HG02798 (cell line): ENCODE data around the gene FNDC10.
A peak's percentile ranks its signal among the peaks of the same experiment; 100 is the strongest.

ENCODE experiments used
- ATAC-seq: cut with Tn5 transposase; IDR thresholded peaks from one replicate; pipeline ENCODE4 v1.9.1; 2021; ENCODE audit warnings: mild to moderate bottlenecking; ENCODE audit not compliant: unreplicated experiment, poor library complexity

FNDC10 gene

DNA sequence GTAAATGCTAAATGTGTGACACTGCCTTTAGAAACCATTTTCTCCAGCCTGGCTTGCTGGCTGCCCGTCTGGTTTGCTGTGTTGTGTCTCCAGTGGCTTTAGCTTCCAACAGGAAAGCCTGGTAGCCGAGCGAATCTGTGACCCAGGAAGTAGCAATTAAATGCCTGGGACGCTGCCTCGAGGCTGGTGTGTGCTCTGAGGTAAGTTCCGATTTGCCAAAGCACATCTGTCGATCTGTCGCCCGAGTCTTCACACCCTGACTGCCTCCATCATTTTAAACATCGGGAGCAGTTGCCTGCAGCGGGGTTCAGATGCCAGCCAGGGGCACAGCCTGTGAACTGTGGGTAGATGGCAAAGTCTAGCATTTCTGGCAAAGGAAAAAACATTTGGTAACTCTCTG lies 17.6 kb upstream of the FNDC10 start:
- ATAC-seq, result no peak

DNA sequence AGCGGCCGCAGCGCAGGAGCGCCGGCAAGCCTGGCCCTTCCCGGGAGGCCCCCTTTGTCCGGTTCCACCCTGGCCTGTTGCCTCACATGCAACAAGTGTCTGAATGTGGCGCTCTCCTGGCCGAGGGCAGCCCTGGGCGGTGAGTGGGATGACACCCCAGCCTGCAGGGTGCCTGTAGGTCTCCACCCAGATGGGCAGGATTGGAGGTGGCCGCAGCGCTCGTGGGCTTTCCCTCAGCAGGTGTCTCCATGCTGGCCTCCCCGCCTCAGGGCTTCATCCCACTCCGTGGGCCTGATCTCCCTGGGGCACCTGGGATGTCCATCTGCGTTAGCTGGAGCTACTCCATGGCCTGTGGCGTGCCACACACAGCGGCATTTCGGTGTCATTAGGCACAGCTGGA lies 16.9 kb upstream of the FNDC10 start:
- no peak for ATAC-seq

DNA sequence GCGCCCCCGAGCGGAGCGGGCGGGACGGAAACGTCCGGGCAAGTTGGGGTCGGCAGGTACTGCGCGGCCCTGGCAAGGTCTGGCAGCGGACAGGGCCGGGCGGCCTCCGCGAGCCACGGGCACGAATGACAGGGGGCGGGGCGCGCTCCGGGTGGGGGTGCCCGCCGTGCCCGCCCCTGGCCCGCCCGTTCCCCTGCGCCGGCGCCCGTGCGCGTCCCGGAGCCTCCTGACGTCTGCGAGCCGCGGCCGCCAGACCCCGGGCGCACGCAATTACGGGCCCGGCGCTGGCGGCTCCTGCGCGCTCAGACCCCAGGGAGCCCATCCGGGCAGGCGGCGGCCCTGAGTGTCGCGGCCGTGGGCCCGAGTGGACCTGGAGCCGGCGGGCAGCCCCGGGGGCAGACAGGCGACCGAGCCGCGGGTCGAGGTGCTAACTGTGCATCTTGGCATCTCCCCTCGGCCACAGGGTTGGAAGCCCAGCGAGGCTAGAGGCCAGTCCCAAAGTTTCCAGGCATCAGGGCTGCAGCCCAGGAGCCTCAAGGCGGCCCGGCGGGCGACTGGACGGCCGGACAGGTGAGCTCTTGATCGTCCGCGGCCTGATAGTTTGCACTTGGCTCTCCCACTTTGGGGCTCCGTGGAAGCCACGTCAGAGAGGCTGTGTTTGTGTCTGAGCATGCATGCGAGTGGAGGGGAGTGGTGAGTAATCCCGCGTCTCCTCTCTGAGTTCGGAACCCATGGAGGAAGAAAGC lies 16.3 kb upstream of the FNDC10 start:
- peak; percentile 15 for ATAC-seq

DNA sequence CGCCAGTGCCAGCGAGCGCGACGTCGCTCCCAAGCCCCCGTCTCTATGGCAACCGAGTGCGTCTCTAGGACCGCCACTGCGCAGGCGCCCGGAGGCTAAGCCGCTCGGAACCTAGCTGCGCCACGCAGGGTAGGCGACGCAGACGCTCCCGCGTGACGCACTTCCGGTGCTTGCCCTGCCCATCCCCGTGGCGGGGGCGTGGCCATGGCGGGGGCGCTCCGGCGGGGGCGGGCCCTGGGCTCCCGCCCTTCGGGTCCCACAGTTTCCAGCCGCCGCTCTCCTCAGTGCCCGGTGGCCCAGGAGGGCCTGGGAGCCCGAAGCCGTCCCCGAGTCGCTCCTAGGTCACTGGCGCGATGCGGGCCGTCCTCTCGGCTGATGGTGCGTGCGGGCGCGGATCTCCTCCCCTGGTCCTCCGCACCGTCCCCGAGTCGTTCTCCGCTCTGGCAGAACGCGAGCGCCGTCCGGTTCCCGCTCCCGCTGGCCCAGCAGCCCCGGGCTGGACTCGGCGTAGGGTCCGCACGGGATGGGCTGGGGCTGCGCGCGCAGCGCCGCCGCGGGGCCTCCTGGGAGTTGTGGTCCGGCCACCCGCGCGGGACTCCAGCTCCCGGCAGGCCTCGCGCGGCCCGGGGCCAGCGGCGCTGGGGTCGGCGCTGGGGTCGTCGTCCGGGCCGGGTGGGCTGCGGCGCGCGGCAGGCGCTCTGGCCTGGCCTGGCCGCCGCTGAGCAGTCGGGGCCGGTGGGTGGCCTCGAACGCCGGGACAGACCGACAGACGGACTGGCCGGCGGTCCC lies 15.5 kb upstream of the FNDC10 start, which contains the start of gene MIB2:
TSS of gene MIB2 (plus strand) at position 245 of the 789 bp plus-strand sequence. CDS start 7,953 bp downstream, outside the sequence.
- peak; percentile 90 for ATAC-seq

DNA sequence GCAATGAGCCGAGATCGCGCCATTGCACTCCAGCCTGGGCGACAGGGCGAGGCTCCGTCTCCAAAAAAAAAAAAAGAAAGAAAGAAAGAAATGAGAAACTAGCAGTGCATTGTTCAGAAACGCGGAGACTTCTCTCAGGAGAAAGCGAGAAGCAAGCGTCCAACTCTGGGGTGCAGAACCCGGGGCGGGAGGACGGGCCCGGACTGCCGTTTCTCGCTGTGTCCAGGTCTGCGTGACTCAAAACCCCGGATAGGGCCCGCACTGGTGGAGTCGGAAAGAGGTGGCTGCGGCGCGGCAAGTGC lies 15.0 kb upstream of the FNDC10 start:
- no peak for ATAC-seq

DNA sequence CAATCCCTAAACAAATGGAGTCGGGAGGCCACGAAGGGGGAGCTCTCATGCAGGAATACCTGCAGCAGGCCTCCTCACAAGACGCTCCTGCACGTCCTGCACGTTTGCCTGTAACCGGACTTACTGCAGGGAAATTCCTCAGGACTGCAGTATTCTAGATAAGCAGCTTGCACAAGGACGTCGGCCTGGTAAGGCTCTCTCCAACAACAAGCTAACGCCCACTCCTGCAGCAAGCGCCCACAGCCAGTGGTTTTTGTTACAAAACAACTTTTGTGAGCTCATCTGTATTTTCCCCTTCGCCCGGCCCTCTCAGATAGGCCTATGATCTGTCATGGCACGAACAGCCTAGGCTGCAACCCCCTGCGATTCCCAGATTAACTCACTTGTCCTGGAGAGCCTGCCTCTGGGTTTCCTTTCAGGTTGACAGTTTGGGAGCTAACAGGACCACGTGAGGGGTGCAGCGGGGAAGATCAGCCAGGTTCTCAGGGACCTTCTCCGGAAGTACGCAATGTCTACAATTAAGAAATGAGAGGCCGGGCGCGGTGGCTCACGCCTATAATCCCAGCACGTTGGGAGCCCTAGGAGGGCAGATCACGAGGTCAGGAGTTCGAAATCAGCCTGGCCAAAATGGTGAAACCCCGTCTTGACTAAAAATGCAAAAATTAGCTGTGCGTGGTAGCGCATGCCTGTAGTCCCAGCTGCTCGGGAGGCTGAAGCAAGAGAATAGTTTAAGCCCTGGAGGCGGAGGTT lies 14.4 kb upstream of the FNDC10 start:
- ATAC-seq, result no peak

DNA sequence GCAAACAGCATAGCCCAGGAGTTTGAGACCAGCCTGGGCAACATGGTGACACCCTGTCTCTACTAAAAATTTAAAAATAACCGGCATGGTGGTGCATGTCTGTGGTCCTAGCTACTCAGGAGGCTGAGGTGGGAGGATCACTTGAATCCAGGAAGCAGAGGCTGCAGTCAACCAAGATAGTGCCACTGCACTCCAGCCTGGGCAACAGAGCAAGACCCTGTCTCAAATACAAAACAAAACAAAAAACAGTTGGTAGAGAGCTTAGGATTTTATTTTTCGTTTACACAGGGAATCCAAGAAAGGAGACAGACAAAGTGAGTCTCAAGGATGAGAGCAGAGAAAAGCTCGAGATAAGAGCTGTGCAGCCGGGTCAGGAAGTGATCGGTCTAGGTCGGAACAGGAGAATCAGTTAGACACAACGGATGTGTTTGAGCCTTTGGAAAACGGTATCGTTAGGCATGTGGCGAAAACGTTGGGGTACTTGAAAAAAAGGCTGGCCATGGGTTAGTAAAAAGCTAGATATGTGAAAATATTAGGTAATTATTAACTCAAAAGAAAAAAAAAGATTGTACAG lies 13.7 kb upstream of the FNDC10 start:
- no peak for ATAC-seq

DNA sequence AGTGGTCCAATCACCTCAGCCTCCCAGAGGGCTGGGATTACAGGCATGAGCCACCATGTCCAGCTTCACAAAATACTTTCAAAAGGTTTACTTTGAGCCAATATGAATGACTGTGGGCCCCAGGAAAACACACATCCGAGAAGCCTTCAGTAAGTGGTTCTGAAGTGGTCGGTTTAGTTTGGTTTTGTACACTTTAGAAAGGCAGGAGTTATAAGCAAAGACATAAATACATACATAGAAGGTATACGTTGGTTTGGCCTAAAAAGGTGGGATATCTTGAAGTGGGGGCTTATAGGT lies 12.1 kb upstream of the FNDC10 start:
- no peak for ATAC-seq

DNA sequence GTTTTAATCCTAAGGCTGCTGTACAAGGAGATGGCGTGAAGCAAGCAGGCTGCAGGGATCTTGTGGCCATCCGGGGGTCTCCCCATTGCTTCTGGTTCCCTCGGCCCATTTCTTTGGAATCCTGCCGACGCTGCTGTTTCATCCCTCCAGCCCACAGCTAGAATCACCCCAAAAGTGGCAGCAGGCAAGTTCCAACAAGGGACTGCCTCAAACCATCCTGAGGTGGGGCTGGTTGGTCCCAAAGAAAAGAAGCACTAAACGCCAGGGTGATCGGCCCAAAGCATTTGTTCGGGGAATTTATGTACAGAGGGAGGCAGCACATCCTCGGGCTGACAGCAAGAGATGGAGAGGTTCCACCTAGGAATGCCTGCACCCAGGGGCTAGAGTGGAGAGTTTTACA lies 10.9 kb upstream of the FNDC10 start:
- ATAC-seq, result no peak

DNA sequence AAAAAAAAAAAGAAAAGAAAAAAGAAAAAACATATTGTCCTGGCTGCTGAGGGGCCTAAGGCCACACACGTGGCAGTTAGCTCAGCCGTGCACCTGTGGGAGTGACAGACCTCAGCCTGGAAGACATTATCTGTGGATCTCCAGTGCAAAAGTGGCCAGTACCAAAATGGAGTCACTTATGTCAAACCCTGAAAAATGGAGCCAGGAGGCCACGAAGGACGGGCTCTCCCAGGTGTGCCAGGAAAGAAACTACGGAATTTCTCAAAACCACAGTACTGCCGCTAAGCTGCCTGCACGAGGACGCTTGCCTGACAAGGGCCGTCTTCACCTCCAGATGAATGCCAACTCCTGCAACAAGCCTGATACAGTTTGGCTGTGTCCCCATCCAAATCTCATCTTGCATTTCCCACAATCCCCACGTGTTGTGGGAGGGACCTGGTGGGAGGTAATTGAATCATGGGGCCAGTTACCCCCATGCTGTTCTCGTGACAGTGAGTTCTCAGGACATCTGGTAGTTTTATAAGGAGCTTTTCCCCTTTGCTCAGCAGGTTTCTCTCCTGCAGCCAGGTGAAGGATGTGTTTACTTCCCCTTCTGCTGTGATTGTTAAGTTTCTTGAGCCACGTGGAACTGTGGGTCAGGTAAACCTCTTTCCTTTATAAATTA lies 10.0 kb upstream of the FNDC10 start:
- ATAC-seq, result no peak

DNA sequence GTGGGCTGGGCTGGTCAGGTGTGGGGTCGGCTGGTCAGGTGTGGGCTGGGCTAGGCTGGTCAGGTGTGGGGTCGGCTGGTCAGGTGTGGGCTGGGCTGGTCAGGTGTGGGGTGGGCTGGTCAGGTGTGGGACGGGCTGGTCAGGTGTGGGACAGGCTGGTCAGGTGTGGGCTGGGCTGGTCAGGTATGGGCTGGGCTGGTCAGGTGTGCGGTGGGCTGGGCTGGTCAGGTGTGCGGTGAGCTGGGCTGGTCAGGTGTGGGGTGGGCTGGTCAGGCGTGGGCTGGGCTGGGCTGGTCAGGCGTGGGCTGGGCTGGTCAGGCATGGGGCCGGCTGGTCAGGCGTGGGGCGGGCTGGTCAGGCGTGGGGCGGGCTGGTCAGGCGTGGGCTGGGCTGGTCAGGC lies 6.3 kb upstream of the FNDC10 start:
- no peak for ATAC-seq

DNA sequence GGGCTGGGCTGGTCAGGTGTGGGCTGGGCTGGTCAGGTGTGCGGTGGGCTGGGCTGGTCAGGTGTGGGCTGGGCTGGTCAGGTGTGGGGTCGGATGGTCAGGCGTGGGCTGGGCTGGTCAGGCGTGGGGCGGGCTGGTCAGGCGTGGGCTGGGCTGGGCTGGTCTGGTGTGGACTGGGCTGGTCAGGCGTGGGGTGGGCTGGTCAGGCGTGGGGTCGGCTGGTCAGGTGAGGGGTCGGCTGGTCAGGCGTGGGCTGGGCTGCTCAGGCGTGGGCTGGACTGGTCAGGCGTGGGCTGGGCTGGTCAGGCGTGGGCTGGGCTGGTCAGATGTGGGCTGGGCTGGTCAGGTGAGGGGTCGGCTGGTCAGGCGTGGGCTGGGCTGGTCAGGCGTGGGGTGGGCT lies 5.8 kb upstream of the FNDC10 start:
- ATAC-seq, result no peak

DNA sequence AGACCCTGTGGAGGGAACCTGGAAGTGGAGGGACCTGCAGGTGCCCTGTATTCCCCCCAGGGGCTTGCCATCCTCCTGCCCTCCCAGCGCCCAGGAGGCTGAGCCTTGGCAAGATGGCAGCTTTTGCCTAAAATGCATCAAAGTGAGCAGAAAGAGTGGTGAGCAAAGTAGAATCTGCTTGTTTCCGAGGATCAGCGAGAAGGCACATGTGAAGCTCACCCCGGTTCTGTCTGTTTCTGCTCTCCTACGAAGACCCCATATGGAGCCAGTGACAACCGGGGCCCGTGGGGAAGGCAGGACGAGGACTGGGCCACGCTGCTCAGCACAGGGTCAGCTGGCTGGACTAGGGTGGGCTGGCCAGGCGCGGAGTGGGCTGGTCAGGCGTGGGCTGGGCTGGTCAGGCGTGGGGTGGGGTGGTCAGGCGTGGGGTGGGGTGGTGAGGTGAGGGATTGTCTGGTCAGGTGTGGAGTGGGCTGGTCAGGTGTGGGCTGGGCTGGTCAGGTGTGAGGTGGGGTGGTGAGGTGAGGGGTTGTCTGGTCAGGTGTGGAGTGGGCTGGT lies 5.2 kb upstream of the FNDC10 start:
- ATAC-seq, result no peak

DNA sequence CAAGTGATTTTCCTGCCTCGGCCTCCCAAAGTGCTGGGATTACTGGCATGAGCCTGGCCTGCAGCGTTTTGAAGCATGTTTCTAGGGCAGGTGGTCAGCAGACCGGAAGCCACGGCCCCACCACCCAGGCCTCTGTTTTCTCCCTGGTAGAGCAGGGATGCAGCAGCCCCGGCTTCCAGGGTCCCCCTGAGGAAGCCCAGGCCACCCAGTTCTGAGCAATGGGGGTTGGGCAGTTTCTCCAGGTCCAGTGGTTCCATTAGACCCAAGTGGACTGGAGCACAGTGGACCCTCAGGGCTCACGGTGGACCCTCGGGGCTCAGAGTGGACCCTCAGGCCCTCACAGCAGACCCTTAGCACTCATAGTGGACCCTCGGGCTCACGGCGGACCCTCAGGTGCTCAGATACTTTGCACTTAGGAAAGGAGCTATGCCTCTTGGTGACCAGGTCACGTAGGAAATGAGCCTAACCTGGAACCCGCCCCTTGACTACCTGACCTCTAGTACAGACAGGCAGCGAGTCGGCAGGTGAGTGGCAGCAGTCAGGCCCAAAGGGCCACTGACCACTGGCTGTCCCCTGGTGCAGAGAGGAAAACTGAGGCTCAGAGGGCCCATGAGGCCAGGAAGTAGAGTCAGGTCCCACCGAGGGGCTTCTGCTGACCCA lies 4.6 kb upstream of the FNDC10 start:
- ATAC-seq, result no peak

DNA sequence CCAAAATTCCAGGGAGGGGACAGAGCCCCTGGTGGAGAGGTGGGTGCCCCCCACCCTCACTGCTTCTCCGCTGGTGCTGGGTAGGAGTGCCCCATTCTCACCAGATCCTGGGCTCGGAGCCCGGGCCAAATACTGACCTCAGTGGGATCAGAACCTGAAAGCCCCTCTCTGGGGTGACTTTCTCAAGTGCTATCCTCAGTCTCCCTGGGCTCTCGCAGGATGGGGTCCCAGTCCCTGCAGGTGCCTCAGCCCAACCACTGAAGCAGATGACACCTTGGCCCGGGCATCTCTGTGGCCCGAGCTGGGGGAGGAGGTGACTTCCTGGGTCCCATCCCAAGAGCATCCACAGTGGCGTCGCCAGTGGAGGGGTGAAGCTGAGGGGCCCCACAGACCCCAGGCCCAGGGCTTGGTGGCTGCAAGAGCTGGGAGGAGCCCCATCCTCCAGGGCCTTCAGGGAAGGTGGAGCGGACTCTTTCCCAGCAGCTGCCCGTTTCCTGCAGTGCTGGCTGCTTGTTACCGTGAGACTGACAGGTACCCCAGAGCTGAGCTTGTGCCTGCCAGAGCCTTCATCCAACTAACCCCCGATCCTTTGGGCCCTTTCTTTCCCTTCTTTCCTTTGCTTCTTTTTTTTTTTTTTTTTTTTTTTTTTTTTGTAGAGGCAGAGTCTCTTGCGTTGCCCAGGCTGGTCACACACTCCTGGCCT lies 3.9 kb upstream of the FNDC10 start:
- ATAC-seq, result no peak

DNA sequence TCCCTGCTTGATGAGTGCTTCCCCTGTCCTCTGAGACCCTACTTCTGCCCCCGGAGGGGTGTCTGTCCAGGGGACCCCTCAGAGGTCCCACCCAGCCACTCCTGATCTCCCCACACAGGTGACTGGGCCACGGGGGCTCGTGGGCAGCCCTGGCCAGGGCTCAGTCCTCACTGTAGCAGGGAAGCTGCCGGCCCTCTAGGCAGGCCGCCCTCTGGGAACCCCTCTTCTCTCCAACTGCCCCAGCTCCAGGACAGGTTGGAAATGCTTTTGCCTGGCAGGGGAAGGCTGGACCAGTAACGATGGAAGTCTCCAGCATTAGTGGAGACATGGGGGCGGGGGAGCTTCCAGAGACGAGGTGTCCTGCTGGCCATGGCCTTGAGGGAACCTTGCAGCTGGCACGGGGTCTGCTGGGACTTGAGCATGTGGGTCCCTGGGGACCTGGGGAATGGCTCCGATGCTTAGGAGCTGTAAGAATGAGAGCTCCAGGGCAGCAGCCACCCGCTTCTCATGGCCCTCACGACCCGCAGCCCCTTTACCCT lies 3.1 kb upstream of the FNDC10 start:
- no peak for ATAC-seq

DNA sequence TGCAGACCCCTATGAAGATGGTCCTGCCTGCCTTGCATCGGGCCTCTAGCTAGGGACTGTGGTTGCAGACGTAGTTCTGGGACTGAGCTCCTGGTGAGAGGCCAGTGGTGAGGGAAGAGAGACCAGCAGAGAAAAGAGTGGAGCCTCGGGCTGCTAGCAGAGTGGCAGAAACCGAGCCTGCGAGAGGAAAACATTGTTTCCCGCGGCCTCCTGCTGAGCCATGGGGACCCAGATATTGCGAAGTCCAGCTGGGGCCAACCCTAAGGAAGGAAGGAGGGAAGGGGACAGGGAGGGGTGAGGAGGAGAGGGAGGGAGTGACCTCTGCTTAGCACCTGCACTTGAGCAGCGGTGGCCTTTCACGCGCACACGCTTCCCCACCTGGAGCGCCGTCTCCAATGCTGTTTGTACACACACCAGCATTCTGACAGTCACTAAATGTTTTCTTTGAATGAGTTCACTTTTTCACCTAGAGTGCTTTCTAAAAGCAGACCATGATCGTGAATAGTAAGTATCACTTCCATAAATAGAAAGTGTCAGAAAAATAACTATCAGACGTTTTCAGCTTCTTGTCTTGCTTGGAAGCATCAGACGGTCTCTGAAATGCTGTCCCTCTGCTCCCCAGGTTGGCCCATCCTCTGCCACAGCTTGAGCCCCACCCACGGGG lies 2.5 kb upstream of the FNDC10 start:
- no peak for ATAC-seq

DNA sequence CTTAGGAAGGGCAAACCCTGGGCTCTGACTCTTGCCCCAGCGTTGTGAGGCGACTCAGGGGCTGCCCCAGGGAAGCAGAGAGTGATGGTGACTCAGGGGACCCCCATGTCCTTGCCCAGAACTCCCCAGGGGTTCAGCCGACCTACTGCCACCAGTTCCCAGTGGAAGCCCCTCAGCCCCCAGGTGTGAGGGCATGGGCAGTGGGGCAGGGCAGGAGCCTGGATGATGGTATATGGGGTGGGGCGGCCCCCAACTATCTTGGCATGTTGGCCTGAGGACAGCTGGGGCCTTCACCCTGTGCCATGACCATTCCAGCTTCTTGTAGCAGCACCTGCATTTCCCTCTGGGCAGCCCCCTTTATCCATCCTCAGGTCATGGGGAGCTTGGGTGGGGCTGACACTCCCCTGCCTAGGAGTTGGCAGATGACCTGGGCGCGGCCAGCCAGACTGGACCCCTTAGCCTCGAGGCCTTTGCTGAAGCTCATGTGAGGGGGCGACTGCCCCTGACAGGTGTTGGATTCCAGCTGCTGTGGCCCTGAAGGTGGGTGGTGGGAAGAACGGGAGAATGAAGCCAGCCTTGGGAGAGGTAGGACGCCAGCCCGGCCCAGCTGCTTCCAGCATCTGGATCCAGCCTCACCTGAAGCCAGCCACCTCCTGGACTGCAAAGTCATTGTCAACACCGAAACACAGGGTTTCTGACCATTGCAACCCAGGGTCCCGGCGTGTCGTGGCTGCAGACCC lies 1.8 kb upstream of the FNDC10 start:
- no peak for ATAC-seq
